Measurements from ENCODE around the gene SYNRG. TPM values are rescaled to one million over a fixed set of nuclear protein-coding genes. Genes with fewer than 3 reads are reported as not detected.

Gene SYNRG
- total and polyA plus RNA-seq, 2 of the 13 experiments (the other 11 are each of a cell fraction or from before 2014, with no cell fraction given), result 7.3 to 8.7 TPM

DNA sequence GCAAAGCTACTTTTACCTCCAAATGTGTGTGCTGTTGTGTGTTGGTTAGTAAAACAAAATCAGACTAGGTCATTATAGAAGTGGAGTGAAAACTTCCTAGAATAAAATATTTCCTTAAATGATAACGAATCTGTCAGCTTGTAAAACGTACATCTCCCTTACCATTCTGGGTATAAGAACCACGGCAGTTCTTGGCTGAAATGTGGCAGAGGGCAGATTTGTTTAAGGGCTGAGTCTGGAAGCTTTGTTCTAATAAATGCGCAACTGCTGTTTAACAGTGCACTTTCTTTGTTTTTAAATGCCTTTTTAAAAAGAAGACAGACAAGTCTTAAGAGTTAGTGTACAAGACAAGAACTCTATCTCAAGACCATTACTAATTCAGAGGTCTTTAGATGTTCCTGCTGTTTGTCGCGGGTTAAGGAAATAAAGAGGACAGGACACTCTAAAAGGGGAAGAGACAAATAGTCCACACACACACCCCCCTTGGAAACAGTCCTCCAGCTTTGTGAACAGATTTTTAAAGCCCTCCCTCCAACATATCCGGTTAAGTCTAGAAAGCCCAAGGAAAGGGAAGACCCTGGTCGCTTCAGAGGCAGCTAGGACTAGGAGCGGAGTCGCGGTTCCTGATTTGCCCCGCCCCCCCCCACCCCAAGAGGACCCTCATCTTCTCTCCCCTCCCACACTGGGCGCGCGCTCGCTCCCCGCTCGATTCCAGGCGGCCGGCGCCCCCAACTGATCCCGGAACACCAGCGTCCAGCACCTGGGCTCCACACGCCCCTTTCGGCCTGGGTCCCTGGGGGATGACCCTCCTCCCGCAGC is 658 bp downstream of the SYNRG start (continued):
- TF ChIP-seq FOXA1 (IDR thresholded peaks at IDR 0.05), result no peak
- TF ChIP-seq FOXA1 (CRISPR knock-in tag; IDR thresholded peaks at IDR 0.05), result no peak
- TF ChIP-seq ZNF850 (CRISPR knock-in tag; conservative IDR thresholded peaks at IDR 0.05), result 0 out of 2 replicates have a peak, but pooled peaks have one; percentile 32
- TF ChIP-seq ZFY (CRISPR knock-in tag; IDR thresholded peaks at IDR 0.05), result no peak
- TF ChIP-seq ELF1 (CRISPR knock-in tag; IDR thresholded peaks at IDR 0.05), result no peak
- no peak for TF ChIP-seq HNRNPUL1 (IDR thresholded peaks at IDR 0.05; ENCODE audit: low read depth, low read length)
- TF ChIP-seq RNF2 (conservative IDR thresholded peaks at IDR 0.05; ENCODE audit: low read depth), result no peak
- no peak for TF ChIP-seq MTF1 (CRISPR knock-in tag; IDR thresholded peaks at IDR 0.05)
- TF ChIP-seq NONO (IDR thresholded peaks at IDR 0.05), result no peak
- no peak for TF ChIP-seq NONO (CRISPR knock-in tag; conservative IDR thresholded peaks at IDR 0.05)
- no peak for TF ChIP-seq ZFX (CRISPR knock-in tag; IDR thresholded peaks at IDR 0.05; ENCODE audit: low read depth)
- no peak for TF ChIP-seq ZNF883 (CRISPR knock-in tag; IDR thresholded peaks at IDR 0.05; ENCODE audit: not compliant biosample characterization)
- no peak for TF ChIP-seq NFATC3 (CRISPR knock-in tag; IDR thresholded peaks at IDR 0.05)
- 0 out of 2 replicates have a peak, but pooled peaks have one; percentile 13 for TF ChIP-seq ZNF816 (CRISPR knock-in tag; IDR thresholded peaks at IDR 0.05; ENCODE audit: borderline replicate concordance)
- peak; percentile 17; the same call in 1 of the 2 replicates for TF ChIP-seq GABPA (IDR thresholded peaks at IDR 0.05; ENCODE audit: low read depth, low read length)
- TF ChIP-seq GABPA (CRISPR knock-in tag; IDR thresholded peaks at IDR 0.05; ENCODE audit: low read depth), result no peak
- TF ChIP-seq, protein P1, sequence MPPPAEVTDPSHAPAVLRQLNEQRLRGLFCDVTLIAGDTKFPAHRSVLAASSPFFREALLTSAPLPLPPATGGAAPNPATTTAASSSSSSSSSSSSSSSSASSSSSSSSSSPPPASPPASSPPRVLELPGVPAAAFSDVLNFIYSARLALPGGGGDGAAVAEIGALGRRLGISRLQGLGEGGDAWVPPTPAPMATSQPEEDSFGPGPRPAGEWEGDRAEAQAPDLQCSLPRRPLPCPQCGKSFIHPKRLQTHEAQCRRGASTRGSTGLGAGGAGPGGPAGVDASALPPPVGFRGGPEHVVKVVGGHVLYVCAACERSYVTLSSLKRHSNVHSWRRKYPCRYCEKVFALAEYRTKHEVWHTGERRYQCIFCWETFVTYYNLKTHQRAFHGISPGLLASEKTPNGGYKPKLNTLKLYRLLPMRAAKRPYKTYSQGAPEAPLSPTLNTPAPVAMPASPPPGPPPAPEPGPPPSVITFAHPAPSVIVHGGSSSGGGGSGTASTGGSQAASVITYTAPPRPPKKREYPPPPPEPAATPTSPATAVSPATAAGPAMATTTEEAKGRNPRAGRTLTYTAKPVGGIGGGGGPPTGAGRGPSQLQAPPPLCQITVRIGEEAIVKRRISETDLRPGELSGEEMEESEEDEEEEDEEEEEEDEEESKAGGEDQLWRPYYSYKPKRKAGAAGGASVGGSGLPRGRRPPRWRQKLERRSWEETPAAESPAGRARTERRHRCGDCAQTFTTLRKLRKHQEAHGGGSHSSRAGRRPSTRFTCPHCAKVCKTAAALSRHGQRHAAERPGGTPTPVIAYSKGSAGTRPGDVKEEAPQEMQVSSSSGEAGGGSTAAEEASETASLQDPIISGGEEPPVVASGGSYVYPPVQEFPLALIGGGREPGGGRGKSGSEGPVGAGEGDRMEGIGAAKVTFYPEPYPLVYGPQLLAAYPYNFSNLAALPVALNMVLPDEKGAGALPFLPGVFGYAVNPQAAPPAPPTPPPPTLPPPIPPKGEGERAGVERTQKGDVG (CRISPR knock-in tag; IDR thresholded peaks at IDR 0.05; ENCODE audit: borderline replicate concordance), result no peak

All from HepG2 (cell line).